ENCODE measurements around the gene CCDC146.
"Not testable (repeated sequence)": the region's sequence is repeated elsewhere in the genome, so short reads cannot be mapped to it uniquely, and the experiment has no call there.

Gene CCDC146

DNA sequence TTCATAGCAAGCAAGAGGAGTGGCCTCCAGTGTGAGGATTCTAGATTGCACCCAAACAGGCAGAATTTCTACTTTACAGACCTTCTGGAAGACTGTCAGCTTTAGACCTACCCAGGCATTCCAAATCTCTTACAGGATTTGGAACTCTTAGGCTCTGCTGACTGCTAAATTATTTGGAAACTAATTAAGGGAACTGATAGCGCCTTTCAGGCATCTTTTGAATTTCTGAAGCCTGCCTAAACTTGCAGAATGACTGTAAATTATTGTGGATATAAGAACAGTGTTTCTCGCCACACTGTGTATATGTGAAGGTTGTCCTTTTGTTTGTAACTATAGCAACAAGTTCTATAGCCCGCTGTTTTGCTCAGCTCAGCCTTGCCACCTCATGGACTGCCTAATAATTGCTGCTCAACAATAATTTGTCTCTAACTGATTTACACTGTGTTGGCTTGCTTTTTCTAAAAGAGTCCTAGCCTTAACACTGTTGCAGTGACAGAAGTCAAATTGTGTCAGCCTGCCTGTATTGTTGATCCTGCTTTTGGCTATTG lies 32.6 kb downstream of the CCDC146 start:
- DNase-seq (ENCODE audit: low read depth in 2 of 2): not testable (repeated sequence)

DNA sequence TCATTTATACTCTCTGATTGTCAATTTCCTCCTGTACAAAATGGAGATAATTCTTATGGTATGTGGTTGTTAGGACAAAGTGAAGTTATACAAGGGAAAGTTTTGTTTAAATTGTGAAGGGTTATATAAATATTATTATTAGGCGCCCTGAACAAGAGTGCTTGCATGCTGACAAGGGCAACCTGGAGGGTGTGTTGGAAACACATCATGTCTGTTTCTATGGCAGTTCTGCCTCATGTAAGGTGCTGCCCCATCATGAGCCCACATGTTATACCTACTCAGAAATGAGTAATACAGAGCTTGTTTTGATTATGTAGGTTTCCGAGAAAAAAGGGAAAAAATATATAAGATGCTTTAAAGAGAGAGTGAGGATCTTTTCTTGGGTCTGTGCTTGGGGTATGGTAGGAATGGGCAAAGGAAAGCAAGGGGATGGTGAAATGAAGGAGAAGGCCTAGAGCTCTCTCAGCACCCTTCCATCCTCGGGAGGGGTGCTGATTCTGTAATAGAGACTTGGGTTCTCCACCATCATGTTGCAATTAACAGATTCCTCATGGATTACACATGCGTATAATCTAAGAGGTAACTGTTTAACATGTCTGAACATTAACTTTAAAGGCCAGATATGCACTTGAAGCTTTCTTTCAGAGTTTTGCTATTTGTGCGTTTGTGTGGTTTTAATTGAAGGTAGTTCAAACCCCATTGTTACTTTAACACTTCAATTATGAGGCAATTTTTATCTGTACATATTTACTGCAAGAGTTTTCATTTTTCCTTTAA lies 33.4 kb downstream of the CCDC146 start:
- DNase-seq (ENCODE audit: low read depth in 2 of 2): not testable (repeated sequence)

DNA sequence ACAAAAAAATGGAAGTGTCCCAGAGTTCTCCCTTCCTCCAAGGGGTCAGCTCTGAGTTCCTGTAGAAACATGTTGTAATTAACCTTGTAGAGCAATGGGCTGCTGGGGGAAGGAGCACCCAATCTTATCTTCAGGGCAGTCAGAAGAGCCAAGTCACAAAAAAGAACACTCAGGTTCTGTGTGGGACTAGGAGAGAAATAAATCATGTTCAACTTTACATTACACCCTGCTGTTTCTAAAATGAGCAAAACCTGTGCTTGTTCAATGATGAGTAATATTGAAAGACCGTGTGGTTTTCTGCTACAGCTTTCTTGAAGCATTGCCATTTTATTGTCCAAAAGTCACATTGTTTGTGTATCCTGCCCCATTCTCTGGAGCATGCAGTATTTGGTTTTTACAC lies 34.6 kb downstream of the CCDC146 start:
- not testable (repeated sequence) for DNase-seq (ENCODE audit: low read depth in 2 of 2)

DNA sequence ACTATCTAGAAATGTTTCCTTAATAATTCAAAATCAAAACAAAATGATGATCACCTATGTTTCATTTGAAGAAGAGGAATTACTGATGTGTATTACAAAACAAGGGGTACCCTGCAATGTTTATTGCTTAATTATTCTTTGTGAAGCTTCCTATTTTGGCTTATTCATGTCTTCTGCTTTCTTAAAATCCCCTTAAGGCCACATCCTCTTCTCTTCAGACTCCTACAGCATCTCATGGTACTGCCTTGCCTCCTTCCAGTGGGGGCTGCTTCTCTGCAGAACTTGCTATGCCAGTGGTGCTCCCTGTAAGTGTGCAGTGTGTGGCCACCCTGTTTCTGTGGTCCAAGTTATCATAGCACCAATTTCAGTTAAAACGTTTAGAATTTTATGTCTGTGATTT lies 35.0 kb downstream of the CCDC146 start:
- DNase-seq (ENCODE audit: low read depth in 2 of 2): no peak

DNA sequence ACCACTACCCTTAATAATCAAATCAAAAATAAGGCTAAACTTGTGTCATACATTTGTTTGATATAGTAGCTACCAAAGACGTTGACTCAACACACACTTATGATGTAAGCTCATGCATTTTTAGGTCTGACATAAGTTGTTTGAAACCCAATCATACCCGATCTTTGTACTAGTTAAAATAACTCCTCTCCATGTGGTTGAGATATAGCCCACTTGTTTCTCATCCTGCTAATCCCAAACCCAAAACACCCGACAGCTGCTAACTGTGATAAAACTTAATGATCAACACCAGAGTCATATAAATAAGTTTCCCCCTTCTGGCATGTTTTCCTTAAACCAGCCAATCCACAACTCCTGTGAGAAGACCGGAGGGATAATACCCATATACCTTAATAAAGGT lies 48.7 kb downstream of the CCDC146 start:
- not testable (repeated sequence) for DNase-seq (ENCODE audit: low read depth in 2 of 2)

DNA sequence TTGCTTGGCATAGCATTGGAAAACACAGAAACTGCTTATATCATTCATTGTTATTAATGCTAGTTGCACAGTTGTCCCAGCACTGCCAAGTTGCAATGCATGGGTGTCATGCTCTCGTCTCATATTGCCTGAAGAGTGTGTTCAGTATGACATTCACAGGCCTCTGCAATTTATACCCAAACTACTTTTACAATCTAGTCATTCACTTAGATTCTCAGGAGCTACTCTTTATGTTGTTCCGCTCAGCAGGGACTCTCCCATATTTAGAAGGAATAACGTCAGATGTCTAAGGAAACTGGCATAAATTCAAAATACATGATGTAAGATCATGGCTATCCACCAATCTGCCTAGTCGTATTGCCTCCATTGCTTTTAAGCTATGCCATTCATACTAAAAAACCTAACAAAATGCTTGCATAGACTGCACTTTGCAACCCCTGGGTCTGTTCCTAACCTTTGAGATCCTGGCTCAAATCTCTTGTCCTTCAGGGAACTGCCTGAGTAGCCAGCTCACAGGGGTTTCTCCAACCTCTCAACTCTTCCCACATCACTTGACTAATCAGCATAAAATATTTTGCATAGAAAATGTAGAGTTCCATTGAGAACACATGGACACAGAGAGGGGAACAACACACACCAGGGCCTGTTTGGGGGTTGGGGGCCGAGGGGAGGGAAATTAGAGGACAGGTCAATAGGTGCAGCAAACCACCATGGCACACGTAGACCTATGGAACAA lies 50.2 kb downstream of the CCDC146 start:
- not testable (repeated sequence) for DNase-seq (ENCODE audit: low read depth in 2 of 2)

DNA sequence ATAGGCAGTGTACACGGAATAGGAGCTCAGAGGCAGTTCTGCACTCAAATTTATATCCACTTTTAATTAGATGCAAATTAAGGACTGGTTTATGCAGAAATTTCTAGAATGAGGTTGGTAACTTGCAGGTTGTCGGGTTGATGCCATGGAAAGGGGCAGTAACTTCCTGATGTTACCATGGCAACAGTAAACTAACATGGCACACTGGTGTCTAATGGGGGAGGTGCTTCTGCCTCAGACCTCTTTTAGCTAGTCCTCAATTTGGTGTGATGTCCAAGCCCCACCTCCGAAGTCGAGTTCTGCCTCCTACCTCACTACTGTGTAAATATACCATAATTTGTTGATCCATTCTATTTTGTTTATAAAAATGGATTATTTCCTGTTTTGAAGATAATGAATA lies 52.0 kb downstream of the CCDC146 start:
- not testable (repeated sequence) for DNase-seq (ENCODE audit: low read depth in 2 of 2)

DNA sequence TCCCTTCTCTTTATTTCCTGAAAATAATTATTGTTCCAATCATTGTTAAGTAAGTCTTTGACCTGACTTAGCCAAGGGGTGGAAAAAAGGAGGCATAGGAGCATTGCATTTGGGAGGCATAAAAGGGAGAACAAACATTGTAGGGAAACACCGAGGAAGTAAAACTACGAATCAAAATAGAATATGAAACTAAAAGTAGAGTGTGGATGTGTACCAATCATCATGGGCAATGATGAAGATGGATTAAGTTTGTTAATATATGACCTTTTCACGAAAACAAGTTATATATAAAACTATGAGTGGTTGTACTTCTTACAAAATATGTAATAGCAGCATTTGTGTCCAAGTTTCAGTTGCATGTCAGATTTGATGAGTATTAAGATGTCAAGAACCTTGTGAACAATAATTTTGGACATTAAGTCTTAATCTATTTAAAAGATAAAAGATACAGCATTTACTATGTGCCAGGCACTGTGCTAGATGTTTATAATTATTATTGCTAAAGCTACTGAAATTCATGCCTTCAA lies 52.9 kb downstream of the CCDC146 start:
- not testable (repeated sequence) for DNase-seq (ENCODE audit: low read depth in 2 of 2)

DNA sequence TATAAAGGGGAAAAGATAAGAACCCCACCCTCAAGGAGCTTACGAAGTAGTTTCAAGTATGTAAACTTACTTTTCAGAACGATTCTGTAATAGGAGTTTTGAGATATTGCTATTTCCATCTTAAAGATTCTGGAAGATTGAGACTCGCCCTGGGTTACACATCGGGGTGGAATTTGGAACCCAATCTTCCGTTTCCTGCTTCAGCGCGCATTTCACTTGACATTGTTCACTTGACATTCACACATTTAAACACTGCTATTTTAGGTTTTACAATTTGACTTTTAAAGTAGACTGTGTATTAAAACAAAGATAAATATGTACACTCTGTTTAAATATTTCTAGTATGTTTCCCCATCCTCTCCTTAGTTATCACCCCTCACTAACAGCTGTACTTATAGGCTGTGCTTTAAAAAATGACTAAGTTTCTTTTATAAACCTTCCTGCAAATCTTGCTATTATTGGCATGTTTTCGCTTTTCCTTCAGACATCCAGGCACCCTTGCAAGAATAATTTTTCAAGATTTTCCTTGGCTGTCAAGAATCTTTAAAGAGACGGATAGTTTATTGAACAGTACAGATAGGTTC lies 55.0 kb downstream of the CCDC146 start:
- not testable (repeated sequence) for DNase-seq (ENCODE audit: low read depth in 2 of 2)

DNA sequence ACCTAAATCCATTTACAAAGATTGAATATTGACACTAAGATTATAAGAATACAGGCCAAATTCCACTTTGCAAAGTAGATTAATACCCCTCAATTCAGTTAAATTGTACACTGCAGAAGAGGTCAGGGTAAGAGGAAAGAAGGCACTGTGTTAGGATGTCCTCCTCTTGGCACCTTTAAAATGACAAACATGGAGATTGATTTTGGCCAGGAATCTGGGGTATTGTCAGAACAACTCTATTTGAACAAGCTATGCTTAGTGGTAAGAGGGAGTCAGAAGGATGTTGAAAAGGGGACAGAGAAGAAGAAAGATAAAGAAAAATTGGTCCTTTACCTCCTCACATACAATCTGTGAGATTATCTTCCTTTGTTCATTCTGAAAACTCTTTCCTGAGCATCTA lies 55.6 kb downstream of the CCDC146 start:
- DNase-seq (ENCODE audit: low read depth in 2 of 2): not testable (repeated sequence)

DNA sequence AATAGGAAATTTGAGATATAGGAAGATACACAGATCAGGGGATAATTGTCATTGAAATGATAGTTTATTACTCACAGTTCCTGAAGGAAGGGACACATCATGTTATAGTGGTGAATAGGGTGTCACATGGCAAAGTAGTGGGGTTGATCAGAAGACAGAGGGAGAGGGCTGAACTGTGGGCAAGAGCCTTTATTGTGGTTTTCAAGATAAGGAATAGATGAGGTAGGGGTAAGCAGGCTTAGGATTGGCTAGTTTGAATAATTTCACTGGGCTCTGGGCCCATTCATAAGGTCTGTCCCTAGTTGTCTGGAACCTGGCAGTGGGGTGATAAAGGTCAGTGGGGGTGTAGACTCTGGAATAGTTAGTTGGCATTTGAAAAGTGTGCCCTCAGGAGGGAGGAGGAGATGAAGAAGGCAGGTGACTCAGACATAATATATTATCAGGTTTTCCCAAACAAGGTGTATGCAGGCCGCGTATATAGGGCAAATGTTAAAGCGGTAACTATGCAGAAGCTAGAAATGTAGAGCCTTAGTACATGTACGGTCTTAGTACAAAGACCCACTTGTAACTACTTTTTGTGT lies 58.7 kb downstream of the CCDC146 start:
- DNase-seq (ENCODE audit: low read depth in 2 of 2): no peak

DNA sequence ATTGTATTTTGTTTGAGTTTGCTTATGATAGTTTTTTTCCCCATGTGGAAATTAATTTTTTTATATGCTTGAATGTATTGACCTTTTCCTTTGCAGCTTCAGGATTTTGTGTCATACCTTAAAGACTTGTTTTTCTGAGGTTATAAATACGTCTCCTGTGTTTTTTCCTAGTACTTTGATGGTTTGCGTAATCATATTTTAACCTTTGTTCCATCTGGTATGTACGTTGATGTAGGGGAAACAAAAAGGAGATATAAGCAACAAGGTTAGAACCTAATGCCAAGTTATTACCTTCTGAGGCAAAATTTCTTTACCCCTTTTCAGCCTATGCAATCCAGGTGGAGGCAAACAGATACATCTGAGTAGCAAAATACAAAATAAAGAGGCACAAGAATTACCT lies 59.3 kb downstream of the CCDC146 start:
- no peak for DNase-seq (ENCODE audit: low read depth in 2 of 2)

DNA sequence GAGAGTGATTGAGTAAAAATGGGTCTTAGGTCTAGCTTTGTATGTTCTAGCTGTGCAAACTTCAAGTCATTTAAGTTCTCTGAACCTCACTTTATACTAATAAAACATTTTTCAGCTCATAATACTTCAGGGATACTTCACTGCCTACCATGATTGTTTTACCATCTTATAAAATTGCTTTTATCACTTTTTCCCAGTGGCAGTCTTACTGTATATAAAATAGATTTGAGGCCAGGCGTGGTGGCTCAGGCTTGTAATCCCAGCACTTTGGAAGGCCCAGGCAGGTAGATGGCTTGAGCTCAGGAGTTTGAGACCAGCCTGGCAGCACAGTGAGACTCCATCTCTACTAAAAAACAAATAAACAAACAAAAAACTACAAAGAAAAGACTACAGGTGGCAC lies 59.8 kb downstream of the CCDC146 start:
- DNase-seq (ENCODE audit: low read depth in 2 of 2): no peak

DNA sequence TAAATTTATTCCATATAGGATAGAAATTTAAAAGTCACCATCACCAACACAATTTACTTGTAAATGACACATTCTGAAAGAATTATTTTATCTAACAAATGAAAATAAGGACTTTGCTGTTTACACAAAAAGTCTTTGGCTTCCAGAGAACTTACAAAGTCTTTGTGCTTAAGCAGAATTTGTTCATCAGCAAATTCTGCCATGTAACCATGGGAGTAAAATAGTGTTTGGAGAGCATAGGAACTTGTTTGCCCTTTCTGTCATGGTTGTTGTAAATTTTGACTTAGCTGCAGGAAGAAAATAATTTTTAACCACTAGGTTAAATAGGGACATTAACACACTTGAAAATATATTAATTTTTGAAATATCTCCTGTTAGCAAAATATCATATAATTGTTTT lies 62.0 kb downstream of the CCDC146 start:
- no peak for DNase-seq (ENCODE audit: low read depth in 2 of 2)

DNA sequence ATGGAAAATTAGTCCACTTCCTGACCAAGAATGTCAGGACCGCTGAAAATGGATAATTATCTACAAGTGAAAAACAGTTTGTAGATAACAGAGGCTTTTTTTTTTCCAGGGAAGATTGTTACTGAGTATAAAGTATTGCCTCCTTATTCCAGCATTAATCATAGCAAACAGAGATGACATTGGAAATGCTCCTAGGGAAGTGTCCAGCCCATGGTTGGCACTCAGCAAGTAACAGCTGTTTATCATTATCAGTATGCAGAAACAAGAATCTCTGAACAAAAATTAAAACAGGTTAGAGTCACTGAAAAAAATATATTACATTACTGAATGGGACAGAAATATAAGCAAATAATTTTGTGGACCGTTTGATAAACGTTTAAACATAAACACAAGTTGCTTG lies 62.6 kb downstream of the CCDC146 start:
- no peak for DNase-seq (ENCODE audit: low read depth in 2 of 2)

DNA sequence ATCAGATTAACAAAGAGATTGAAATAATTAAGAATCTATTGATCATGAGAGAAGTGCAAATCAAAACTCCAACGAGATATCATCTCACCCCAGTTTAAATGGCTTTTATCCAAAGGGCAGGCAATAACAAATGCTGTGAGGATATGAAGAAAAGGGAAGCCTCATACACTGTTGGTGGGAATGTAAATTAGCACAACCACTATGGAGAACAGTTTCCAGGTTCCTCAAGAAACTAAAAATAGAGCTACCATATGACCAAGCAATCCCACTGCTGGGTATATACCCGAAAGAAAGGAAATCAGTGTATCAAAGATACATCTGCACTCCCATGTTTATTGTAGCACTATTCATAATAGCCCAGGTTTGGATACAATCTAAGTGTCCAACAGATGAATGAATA lies 63.5 kb downstream of the CCDC146 start:
- DNase-seq (ENCODE audit: low read depth in 2 of 2): no peak

DNA sequence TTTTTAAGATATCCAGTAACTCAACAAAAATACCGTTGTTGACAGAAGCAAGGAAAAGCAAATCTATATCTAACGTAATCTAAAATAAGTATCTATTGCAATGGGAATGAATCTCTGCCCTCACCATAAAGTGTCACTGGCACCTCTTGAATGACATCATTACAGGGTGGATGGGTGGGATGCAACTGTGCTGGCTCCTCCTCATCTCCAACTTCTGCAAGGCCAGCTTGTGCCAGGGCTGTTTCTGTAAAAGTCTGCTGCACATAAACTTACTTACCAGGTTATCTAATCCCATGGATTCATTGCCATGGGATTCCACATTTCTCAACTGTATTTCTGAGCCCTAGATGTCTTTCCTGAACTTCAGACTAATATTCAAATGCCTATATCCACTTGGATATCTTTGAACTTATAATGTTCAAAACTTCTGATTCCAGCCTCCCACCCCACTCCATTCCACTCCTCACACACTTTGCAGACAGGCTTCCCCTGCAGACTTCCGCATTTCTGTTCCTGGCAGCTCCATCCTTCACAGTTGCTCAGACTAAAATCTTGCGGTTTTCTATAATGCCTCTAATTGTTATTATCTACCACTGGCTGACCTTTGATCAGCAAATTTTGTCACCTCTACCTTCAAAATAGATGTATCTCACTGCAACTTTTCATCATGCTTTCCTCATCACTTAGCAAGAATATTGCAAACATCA lies 66.5 kb downstream of the CCDC146 start:
- DNase-seq (ENCODE audit: low read depth in 2 of 2): no peak

DNA sequence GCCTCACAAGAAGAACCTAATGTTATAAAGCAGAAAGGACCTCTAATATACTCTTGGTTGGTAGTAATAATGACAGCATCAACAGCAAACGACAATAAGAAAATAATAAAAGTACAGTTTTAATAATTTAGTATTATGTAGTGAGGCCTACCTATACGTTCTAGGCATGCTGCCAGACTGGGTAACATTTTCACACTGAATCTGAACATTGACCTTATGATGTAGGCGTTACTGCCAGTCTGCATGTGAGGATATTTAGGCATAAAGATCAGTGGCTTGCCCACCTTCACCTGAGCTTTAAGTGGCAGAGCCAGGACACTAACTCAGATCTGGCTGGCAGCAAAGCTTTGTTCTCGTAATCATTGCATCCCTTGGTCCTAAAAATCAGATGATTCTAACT lies 74.7 kb downstream of the CCDC146 start:
- no peak for DNase-seq (ENCODE audit: low read depth in 2 of 2)

DNA sequence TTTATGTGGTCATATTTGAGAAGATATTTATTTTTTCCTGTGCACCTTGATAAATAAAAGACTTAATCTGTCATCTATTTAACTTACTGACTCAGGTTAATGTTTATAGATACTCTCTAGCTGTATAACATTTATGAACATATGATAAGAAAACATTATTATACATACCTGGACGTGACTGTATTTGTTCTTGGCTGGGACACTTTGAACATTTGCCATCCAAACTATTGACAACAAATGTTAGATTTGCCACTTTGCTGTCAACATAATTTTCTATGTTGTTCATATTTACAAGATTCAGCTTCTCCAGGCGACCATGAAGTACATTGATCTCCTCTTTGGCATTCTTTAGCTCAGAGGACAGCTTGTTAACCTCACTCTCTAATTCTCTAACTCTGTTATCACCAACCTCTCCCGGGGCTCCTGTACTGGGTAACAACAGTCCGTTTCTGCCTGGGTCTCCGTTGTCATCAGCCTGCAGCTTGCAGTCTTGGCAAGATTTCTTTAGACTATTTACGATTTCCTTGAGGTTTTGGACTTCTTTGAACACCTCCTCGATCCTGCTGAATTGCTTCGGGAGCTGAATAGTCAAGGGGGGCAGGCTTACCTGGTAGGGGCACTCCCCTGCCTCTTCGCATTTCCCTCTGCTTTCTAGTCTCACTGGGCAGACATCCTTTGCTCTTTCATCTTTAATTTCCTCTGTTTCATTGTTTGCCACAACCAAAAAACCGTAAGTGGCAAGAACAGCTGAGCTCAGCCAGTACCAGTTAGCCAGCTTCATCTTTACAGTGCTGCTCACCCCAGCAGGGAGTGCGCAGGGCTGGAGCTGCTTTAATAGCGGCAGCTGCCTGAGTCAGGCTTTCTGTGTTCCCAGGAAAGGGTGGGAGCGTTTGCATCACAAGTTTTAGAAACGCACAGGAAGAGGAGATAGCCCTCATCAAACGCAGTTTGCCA lies 76.9 kb downstream of the CCDC146 start, which contains the start of gene FGL2:
Gene FGL2, minus strand, starts transcription at position 807 of the 954 bp plus-strand sequence. Its CDS starts 26 bp downstream, at position 781.
- peak in 1 of 2 donors; percentile 6 for DNase-seq (ENCODE audit: low read depth in 2 of 2)

DNA sequence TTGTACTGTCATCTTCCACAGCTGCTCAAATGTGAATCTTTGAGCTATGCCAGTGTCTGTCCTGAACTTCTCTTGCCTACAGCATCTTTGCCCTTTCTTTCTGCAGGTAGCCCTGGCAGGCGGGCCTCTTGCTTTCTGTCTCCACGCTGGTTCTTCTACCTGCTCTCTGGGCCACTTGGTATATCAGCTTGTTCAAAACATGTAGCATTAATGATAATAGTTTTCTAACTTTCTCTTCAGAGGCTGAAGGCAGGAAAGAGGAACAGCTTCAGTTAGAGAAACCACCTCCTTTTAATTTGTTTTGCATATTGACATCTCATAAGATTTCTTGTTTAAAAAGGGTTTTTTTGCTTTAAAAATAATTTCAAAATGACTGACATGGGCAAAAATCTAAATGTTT lies 78.1 kb downstream of the CCDC146 start:
- DNase-seq (ENCODE audit: low read depth in 2 of 2): no peak
